Testis (tissue), 3 donors: Measurements from ENCODE around the gene RNF39. TPM values are rescaled to one million over a fixed set of nuclear protein-coding genes. Genes with fewer than 3 reads are reported as not detected.

Source experiments
- DNase-seq: peaks from one replicate; pipeline ENCODE4 v3.0.0-alpha.2; 2019
- H3K27ac ChIP-seq, 2 donors: fragments of 200-600 bp; sonication (generic); one replicate each; pipeline ENCODE4 v1.5.1; 2019
- H3K27me3 ChIP-seq: fragments of 200-600 bp; sonication (generic); one replicate; pipeline ENCODE4 v1.5.1; 2019
- H3K36me3 ChIP-seq: fragments of 200-600 bp; sonication (generic); one replicate; pipeline ENCODE4 v1.5.1; 2017; ENCODE audit warnings: low read depth; ENCODE audit errors: missing control alignments
- H3K4me1 ChIP-seq: fragments of 200-600 bp; sonication (generic); one replicate; pipeline ENCODE4 v1.5.1; 2019
- H3K4me3 ChIP-seq, 2 donors: fragments of 200-600 bp; sonication (generic); one replicate each; pipeline ENCODE4 v1.5.1; 2017 to 2019
- H3K9me3 ChIP-seq: fragments of 200-600 bp; sonication (generic); one replicate; pipeline ENCODE4 v1.5.1; 2017
- CTCF ChIP-seq, 3 experiments: fragments of 450-650 bp in 2 of 3; fragments of 200-600 bp in 1 of 3; sonication (generic) in 1 of 3; IDR thresholded peaks; one replicate each; pipeline ENCODE4 v1.5.1; 2016 to 2019; ENCODE audit warnings: antibody characterized with exemption in 3 of 3, mild to moderate bottlenecking in 2 of 3, moderate library complexity in 1 of 3
- POLR2A ChIP-seq: fragments of 450-650 bp; IDR thresholded peaks from one replicate; pipeline ENCODE4 v1.6.1; 2017; ENCODE audit warnings: antibody characterized with exemption, mild to moderate bottlenecking, moderate library complexity
- WGBS, 2 donors: methylation state at CpG; one replicate each; pipeline ENCODE4 v1.1.5; 2018; 5-methylcytosine and 5-hydroxymethylcytosine counted together
- intact Hi-C: fragments of 100-400 bp; cut with DNase I; formaldehyde crosslinking; loops from one replicate; pipeline ENCODE4 v1.15.1; 2023; ENCODE audit warnings: low total_unique reads
- polyA plus RNA-seq: library from polyadenylated mRNA; stranded (reverse); fragments of 350-450 nt; fragmentation: Illumina TruSeq; extraction: RNeasy Lipid Tissue Mini Kit (QIAGEN cat#74804); gene quantifications from one replicate; pipeline ENCODE4 v1.2.3, GENCODE V29; 2014; ENCODE audit warnings: low read depth, low replicate concordance; ENCODE audit not compliant: insufficient read depth
- total RNA-seq, 2 donors: library from RNA; depleted of rRNA; stranded (reverse); fragments of >200 nt; gene quantifications; one replicate each; pipeline ENCODE4 v1.2.3, GENCODE V29; 2016

RNF39 gene
- total and polyA plus RNA-seq, 3 donors from 2014 or later, result 2.7 to 4.3 (median 3.5) TPM

DNA sequence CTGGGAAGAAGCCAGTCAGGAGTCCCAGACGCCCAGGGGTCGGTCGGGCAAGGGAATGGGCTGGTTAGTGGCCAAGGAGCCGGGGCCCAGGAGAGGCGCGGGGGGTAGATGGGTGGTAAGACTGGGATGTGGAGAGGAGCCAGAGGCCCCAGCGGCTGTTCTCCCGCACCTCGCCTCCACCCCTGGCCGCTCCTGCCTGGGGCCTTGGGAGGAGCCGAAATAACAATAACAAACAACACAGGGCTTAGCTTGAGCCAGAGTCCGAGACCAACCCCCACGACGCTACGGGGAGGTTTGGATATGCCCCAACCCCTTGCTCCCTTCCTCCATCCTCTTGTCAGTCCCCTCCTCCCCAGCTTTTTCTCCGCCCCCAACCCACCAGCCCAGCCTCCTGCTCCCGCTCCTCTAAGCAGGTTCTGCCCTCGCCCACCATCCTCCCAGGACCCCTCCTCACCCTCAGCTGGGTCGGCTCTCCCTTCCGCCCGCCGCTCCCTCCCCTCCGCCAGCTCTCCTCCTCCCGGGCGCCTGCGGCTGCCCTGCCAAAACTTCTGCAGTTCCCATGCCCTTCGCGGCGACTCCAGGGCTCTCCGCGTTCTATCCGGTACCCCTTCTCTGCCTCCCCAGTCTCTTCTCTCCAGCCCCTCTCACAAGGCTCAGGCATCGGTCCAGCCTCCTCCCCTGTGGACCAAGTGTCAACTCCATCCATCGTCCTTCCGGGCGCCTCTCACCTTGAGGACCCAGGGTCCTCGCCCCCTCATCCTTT is 1.1 kb downstream of the RNF39 start:
- intact Hi-C loops, result no loop called here
- peak overlapping the region; percentile 76 to 84 for H3K27ac ChIP-seq
- TF ChIP-seq CTCF (IDR thresholded peaks at IDR 0.05) (no peak), POLR2A (no peak)
- peak overlapping the region; percentile 45 to 71 for H3K4me3 ChIP-seq
- peaks cover 47% of the 10 kb centered on the region for H3K4me1 ChIP-seq
- no peaks in the 10 kb centered on the region for H3K36me3 ChIP-seq
- H3K9me3 ChIP-seq, result no peaks in the 10 kb centered on the region
- no peaks in the 10 kb centered on the region for H3K27me3 ChIP-seq
- peak; percentile 58 for DNase-seq
- WGBS, 2 donors, result 5 to 6% methylated on average over 35 to 37 of the region's 37 CpGs

- WGBS, 2 donors, result 33 to 45% methylated on average over 7 of the region's 7 CpGs
- DNase-seq, result no peak
- Histone ChIP-seq H3K4me3 (no peak overlapping the region), H3K36me3 (no peaks in the 10 kb centered on the region), H3K9me3 (no peaks in the 10 kb centered on the region), H3K4me1 (peaks cover 47% of the 10 kb centered on the region), H3K27ac (no peak overlapping the region), H3K27me3 (no peaks in the 10 kb centered on the region)
- TF ChIP-seq POLR2A, result no peak
- no peak for TF ChIP-seq CTCF (IDR thresholded peaks at IDR 0.05)
- intact Hi-C loops, result no loop called here
Observed at GRCh38 chr6:30073489-30074235, 1.9 kb downstream of the RNF39 start.

DNA sequence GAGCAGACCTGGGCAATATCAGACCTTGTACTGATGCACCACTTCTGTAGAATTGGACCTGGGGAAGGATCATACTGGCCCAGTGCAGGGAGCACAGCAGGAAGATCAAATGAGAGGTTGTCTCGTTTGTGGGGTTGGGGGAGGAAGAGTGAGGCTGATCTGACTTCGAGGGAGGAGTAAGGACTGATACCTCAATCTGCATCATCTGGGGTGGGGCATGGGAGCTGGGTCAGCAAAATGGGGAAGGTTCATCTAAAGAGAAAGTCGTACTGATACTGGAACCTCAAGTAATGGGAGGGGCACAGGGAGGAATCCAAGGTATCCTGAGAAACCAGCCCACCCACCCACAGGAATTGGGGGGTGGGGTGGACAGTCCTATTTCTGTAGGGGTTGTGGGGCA is 3.7 kb downstream of the RNF39 start:
- H3K4me3 ChIP-seq, result no peak overlapping the region
- H3K4me1 ChIP-seq, result peaks cover 34% of the 10 kb centered on the region
- DNase-seq, result no peak
- no peaks in the 10 kb centered on the region for H3K27me3 ChIP-seq
- H3K36me3 ChIP-seq, result no peaks in the 10 kb centered on the region
- 33 to 52% methylated on average over 3 of the region's 3 CpGs for WGBS, 2 donors
- intact Hi-C loops, result no loop called here
- H3K9me3 ChIP-seq, result no peaks in the 10 kb centered on the region
- no peak overlapping the region for H3K27ac ChIP-seq
- TF ChIP-seq CTCF (IDR thresholded peaks at IDR 0.05), result no peak
- no peak for TF ChIP-seq POLR2A

DNA sequence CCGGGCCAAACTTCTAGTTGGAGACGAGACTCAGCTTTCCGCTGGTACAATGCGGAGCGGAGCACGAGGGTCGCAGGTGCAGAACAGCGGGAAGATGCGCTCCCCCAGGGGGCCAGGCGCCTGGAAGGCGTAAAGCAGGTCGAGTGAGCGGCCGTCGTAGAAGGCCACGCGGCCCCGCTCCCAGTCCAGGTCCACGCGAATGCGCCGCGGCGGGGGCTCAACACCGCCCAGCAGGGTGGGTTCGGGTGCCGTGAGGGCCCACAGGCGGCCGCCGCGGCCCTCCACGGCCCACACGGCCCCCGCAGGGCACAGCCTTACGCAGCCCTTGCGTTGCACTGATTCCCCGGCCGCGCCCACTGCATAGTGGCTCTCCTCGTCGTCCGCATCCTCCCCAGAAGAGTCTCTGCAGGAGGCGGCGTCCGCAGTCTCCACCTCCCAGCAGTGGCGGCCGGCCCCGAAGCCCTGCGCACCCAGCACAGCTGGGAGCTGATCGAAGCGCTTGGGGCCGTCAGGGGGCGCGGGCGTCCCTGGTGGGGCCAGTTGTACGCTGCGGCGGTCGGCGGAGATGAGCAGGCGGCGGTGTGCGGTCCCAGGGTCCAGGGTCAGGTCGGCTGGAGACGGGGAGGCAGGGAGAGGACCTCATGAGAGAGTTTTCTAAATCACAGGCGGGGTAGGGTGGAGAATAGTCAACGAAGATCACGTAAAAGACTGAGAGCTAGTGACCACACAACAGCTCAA is 4.3 kb downstream of the RNF39 start:
- Histone ChIP-seq H3K36me3 (no peaks in the 10 kb centered on the region), H3K9me3 (no peaks in the 10 kb centered on the region), H3K4me3 (peak overlapping the region in 1 of 2 donors; percentile 32), H3K4me1 (peaks cover 28% of the 10 kb centered on the region), H3K27me3 (no peaks in the 10 kb centered on the region), H3K27ac (no peak overlapping the region)
- 16 to 36% methylated on average over 19 to 53 of the region's 68 CpGs for WGBS, 2 donors
- TF ChIP-seq CTCF (IDR thresholded peaks at IDR 0.05) (no peak), POLR2A (no peak)
- no peak for DNase-seq
- intact Hi-C loops, result no loop called here
